Panc1 (cell line): ENCODE data around the gene AMIGO3. TPM values are rescaled to one million over a fixed set of nuclear protein-coding genes. Genes with fewer than 3 reads are reported as not detected.
"Not testable (repeated sequence)": the region's sequence is repeated elsewhere in the genome, so short reads cannot be mapped to it uniquely, and the experiment has no call there.

Experiments used
- ATAC-seq: fragments of 200-7000 bp; cut with Tn5 transposase; 2 replicates; pipeline ENCODE4 v1.9.1; 2020; ENCODE audit warnings: mild to moderate bottlenecking, moderate library complexity
- BruUV-seq: library from RNA; stranded (reverse); fragments of 400-500 nt; replicated peaks from 2 replicates; lab custom pipeline; 2021; lab: Mats Ljungman, UMichigan
- CTCF ChIA-PET: fragments of 300-600 bp; sonication (Branson Sonifier 250); formaldehyde crosslinking; loops from one replicate; lab custom pipeline; 2022; ENCODE audit warnings: antibody characterized with exemption; lab: Charles Lee
- POLR2A ChIA-PET: fragments of 300-600 bp; sonication (Branson Sonifier 250); formaldehyde crosslinking; loops from one replicate; lab custom pipeline; 2022; ENCODE audit warnings: antibody characterized with exemption; lab: Charles Lee
- DNase-seq: peaks from one replicate; pipeline ENCODE4 v3.0.0-alpha.2; 2010; ENCODE audit warnings: low read depth, low spot score
- H3K27ac ChIP-seq: 2 replicates; pipeline ENCODE4 v1.5.1; 2011; ENCODE audit warnings: mild to moderate bottlenecking, low read length, inconsistent platforms
- H3K27me3 ChIP-seq: fragments of 200-500 bp; sonication (Bioruptor generic); 2 replicates; pipeline ENCODE4 v1.6.0; 2014; ENCODE audit warnings: low read length, inconsistent platforms; ENCODE audit not compliant: control insufficient read depth, insufficient read depth
- H3K36me3 ChIP-seq: fragments of 200-500 bp; sonication (Bioruptor generic); 2 replicates; pipeline ENCODE4 v1.5.1; 2014; ENCODE audit warnings: inconsistent platforms, mild to moderate bottlenecking, low read length, moderate library complexity; ENCODE audit not compliant: control insufficient read depth, insufficient read depth
- H3K4me1 ChIP-seq: 2 replicates; pipeline ENCODE4 v1.5.1; 2011; ENCODE audit warnings: inconsistent platforms, mild to moderate bottlenecking, low read length, moderate library complexity; ENCODE audit not compliant: control insufficient read depth, insufficient read depth
- H3K4me3 ChIP-seq, 2 experiments: 2 replicates each; pipeline ENCODE4 v1.5.1; 2011 to 2012; ENCODE audit warnings: low read depth in 2 of 2, low read length in 2 of 2, mild to moderate bottlenecking in 2 of 2, inconsistent platforms in 1 of 2, moderate library complexity in 1 of 2
- H3K9me3 ChIP-seq: fragments of 200-500 bp; sonication (Bioruptor generic); 2 replicates; pipeline ENCODE4 v1.5.1; 2014; ENCODE audit warnings: low read depth, mild to moderate bottlenecking, inconsistent platforms, low read length, moderate library complexity; ENCODE audit not compliant: control insufficient read depth, insufficient read depth
- POLR2AphosphoS5 ChIP-seq: IDR thresholded peaks from 2 replicates; pipeline ENCODE4 v1.6.1; 2012; ENCODE audit warnings: mild to moderate bottlenecking, low read depth, low read length, moderate library complexity
- SIN3A ChIP-seq: IDR thresholded peaks from 2 replicates; pipeline ENCODE4 v1.6.1; 2012; ENCODE audit warnings: low read depth, mild to moderate bottlenecking, low read length, moderate library complexity, borderline replicate concordance; ENCODE audit not compliant: insufficient read depth
- TCF7L2 ChIP-seq: IDR thresholded peaks from 2 replicates; pipeline ENCODE4 v1.6.1; 2011; ENCODE audit warnings: mild to moderate bottlenecking, low read depth, low read length, inconsistent platforms
- in situ Hi-C: cut with HindIII; loops from 2 replicates; pipeline ENCODE4 v1.10.0; 2016; ENCODE audit warnings: low sequenced_read_pairs, low pct_unique_long_range_greater_than_20kb
- intact Hi-C: fragments of 100-400 bp; cut with micrococcal nuclease; formaldehyde crosslinking; loops from one replicate; pipeline ENCODE4 v1.10.0; 2022; ENCODE audit not compliant: unreplicated experiment
- total RNA-seq: library from RNA; stranded (reverse); gene quantifications from one replicate; pipeline ENCODE4 v1.2.1, GENCODE V29; 2021; ENCODE audit not compliant: unreplicated experiment
- TF ChIP-seq, protein P1 (sequence below): fragments of 450-650 bp; IDR thresholded peaks from 2 replicates; pipeline ENCODE4 v1.5.1; 2017; ENCODE audit warnings: mild to moderate bottlenecking
- TF ChIP-seq, protein P2 (sequence below), 2 experiments: IDR thresholded peaks; 2 replicates each; pipeline ENCODE4 v1.6.1; 2011 to 2012; ENCODE audit warnings: low read depth in 2 of 2, control low read depth in 1 of 2, low read length in 1 of 2, mild to moderate bottlenecking in 1 of 2, moderate library complexity in 1 of 2; ENCODE audit not compliant: insufficient read depth in 1 of 2

AMIGO3 gene
- total RNA-seq, 1 experiment from 2014 or later: 0.72 TPM

DNA sequence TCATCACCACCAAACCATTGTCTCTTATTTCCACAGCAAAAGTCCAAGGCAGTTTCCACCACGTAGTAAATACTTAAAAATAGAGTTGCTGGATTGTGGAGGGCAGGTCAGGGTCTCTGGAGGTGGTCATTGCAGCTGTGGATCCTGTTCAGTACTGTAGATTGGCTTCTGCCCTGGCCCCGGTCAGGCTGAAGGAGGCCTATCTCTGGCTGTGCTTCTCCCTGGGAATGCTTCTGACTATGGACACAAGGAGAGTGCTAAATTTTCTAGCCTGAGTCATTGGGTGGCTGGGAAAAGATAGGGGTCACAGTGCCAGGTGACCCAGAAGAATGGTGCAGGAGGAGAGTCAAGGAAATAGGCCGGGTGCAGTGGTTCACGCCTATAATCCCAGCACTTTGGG, 30.6 kb upstream of the AMIGO3 start:
- Histone ChIP-seq H3K27me3 (no peaks in the 10 kb centered on the region), H3K9me3 (no peaks in the 10 kb centered on the region), H3K4me1 (peaks cover 3% of the 10 kb centered on the region; the same call in 1 of the 2 replicates), H3K27ac (no peak overlapping the region), H3K4me3 (no peak overlapping the region), H3K36me3 (no peaks in the 10 kb centered on the region; the same call in 1 of the 2 replicates)
- TF ChIP-seq SIN3A (no peak), POLR2AphosphoS5 (no peak), TCF7L2 (no peak)
- TF ChIP-seq, protein P1, sequence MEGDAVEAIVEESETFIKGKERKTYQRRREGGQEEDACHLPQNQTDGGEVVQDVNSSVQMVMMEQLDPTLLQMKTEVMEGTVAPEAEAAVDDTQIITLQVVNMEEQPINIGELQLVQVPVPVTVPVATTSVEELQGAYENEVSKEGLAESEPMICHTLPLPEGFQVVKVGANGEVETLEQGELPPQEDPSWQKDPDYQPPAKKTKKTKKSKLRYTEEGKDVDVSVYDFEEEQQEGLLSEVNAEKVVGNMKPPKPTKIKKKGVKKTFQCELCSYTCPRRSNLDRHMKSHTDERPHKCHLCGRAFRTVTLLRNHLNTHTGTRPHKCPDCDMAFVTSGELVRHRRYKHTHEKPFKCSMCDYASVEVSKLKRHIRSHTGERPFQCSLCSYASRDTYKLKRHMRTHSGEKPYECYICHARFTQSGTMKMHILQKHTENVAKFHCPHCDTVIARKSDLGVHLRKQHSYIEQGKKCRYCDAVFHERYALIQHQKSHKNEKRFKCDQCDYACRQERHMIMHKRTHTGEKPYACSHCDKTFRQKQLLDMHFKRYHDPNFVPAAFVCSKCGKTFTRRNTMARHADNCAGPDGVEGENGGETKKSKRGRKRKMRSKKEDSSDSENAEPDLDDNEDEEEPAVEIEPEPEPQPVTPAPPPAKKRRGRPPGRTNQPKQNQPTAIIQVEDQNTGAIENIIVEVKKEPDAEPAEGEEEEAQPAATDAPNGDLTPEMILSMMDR: no peak
- TF ChIP-seq, protein P2, sequence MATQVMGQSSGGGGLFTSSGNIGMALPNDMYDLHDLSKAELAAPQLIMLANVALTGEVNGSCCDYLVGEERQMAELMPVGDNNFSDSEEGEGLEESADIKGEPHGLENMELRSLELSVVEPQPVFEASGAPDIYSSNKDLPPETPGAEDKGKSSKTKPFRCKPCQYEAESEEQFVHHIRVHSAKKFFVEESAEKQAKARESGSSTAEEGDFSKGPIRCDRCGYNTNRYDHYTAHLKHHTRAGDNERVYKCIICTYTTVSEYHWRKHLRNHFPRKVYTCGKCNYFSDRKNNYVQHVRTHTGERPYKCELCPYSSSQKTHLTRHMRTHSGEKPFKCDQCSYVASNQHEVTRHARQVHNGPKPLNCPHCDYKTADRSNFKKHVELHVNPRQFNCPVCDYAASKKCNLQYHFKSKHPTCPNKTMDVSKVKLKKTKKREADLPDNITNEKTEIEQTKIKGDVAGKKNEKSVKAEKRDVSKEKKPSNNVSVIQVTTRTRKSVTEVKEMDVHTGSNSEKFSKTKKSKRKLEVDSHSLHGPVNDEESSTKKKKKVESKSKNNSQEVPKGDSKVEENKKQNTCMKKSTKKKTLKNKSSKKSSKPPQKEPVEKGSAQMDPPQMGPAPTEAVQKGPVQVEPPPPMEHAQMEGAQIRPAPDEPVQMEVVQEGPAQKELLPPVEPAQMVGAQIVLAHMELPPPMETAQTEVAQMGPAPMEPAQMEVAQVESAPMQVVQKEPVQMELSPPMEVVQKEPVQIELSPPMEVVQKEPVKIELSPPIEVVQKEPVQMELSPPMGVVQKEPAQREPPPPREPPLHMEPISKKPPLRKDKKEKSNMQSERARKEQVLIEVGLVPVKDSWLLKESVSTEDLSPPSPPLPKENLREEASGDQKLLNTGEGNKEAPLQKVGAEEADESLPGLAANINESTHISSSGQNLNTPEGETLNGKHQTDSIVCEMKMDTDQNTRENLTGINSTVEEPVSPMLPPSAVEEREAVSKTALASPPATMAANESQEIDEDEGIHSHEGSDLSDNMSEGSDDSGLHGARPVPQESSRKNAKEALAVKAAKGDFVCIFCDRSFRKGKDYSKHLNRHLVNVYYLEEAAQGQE (IDR thresholded peaks at IDR 0.05; ENCODE audit: insufficient read depth in 1 of 2, low read depth in 2 of 2, low read length in 1 of 2): no peak
- no TSS peak for BruUV-seq
- ChIA-PET CTCF (no interaction called here), POLR2A (no interaction called here)
- in situ Hi-C loops: no loop called here
- DNase-seq (no peak), ATAC-seq (no peak)
- intact Hi-C loops: no loop called here

DNA sequence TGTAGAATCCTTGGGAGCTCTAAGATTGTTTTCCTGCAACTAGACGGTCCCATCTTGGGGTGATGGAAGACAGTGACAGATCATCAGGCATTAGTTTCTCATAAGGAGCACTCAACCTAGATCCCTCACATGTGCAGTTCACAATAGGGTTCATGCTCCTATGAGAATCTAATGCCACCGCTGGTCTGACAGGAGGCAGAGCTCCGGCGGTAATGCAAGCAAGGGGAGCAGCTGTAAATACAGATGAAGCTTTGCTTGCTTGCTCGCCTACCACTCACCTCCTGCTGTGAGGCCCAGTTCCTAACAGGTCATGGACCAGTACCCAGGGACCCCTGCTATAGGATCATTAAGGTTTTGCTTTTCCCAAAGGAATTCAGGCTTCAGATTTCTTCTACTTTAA, 29.4 kb upstream of the AMIGO3 start:
- H3K4me1 ChIP-seq, H3K36me3 ChIP-seq, POLR2A ChIA-PET, in situ Hi-C loops, H3K27ac ChIP-seq, H3K27me3 ChIP-seq, BruUV-seq, H3K9me3 ChIP-seq, DNase-seq, intact Hi-C loops, H3K4me3 ChIP-seq, ATAC-seq: not testable (repeated sequence)
- CTCF ChIA-PET: interaction anchor here (0.6 kb wide), 1 partner anchor 195 kb away, joined by 4 read pairs; no protein-coding TSS in a partner anchor

DNA sequence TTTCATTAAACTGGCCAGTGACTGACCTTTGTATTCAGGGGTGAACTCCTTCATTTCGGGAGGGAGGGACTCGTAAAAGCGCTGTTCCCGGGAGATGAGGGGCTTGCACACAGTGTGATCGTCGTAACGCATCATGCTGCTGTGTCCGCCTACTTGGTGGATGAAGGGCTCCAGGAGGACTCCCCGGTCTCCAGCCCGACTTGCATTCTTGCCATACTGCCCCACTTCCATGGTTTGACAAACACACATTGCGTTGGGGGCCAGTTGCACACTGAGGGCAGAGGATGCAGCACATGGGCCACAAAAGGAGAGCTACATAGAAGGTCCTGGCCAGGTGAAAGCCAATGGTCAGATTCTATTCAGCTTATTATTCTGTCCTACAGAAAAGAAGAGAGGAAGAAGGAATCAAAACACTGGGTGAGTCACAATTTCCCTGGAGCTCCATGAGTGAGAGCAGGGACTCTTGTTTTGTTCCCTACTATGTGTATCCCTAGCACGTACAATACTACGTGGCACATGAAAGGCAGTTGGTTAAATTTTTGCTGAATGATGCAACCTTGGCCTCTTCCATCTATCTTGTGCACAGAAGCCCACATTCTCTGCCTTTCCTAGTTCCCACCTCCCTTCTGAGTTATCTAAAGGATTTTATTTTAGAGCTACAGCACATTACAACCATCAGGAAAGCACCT, 28.5 kb upstream of the AMIGO3 start:
- Histone ChIP-seq H3K4me1 (peaks cover 3% of the 10 kb centered on the region; the same call in 1 of the 2 replicates), H3K4me3 (no peak overlapping the region), H3K27me3 (no peaks in the 10 kb centered on the region), H3K27ac (no peak overlapping the region), H3K9me3 (no peaks in the 10 kb centered on the region), H3K36me3 (no peaks in the 10 kb centered on the region; the same call in 1 of the 2 replicates)
- in situ Hi-C loops: no loop called here
- ChIA-PET POLR2A (no interaction called here), CTCF (no interaction called here)
- TF ChIP-seq, protein P1: no peak
- intact Hi-C loops: no loop called here
- no TSS peak for BruUV-seq
- ATAC-seq: no peak
- DNase-seq: no peak
